HK-2 (cell line): ENCODE measurements around the gene TPRG1L.
"Not testable (repeated sequence)": the region's sequence is repeated elsewhere in the genome, so short reads cannot be mapped to it uniquely, and the experiment has no call there.

ENCODE experiments used
- DNase-seq: peaks from one replicate; pipeline ENCODE4 v3.0.0-alpha.2; 2018; ENCODE audit not compliant: unreplicated experiment

Gene TPRG1L

GRCh38 chr1:3609016-3609768, 15.6 kb upstream of the TPRG1L start:
- DNase-seq = no peak

- no peak for DNase-seq
Measured at GRCh38 chr1:3609769-3610526, 14.9 kb upstream of the TPRG1L start.

DNA sequence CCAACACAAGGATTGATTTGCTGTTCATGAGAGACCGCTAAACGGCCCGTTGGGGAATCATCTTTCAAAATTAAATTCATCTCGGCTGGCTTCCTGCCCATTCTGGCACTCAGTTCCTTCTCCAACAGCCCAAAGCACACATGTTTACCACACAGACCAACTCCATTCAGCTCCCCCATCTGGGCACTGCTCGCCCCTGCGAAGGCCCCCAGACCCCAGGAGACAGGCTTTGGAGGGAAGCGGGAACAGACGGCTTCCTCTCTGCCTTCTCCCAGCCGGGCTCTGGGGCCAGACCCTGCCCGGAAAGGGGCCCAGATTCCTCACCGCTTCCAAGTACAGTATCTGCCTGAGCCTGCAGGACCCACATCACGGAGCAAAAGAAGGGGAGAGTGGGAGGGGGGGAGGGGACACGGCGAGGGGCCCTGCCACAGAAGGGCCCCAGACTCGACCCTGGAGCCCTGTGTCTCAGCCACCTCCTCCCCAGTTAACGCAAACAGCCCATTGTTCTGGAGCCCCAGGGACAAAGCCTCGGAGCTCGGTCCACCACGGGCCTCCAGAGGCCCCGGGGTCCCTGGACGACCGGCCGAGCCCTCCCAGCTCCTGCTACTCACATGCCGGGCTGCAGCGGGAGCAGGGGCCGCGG, 14.2 kb upstream of the TPRG1L start:
- no peak for DNase-seq

DNA sequence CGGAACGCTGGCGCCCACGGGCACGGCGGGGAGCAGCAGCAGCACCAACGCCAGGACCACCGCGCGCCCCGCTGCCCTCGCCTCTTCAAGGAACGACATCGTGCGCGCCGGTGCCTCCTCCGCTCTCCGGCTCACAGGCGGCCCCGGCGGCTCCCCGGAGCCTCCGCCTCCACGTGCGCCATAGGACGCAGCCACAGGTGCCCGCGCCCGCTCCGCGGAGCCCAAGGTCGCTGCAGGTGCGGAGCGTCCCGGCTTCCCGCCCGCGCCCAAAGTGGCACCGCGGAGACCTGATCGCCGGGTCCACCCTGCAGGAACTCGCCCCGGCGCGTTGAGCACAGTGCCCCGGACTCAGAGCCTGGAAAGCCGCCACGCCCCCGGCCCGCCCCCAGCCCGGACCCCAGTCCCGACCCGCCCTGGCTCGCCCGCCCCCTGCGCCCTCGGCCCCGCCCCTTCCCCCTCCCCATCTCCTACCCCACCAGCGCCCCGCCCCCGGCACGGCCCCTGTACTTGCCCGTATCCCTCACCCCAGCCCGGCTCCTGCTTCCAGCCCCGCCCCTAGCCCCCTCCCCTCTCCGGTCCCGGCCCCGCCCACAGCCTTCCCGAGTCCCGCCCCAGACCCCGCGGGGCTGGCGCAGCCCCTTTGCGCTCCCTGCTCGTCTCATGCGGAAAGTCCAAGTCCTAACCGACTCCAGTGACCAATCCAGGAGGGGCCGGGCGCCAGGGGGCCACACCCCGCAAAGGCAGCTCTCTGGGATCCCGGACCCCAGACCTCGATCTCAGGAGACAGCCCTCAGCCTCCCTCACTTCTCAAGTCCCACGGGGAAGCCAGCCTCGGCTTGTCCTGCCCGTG, 13.4 kb upstream of the TPRG1L start, which contains the start of gene MEGF6:
MEGF6 (minus strand) TSS at position 339 of the 850 bp plus-strand sequence; CDS start at position 99, 240 bp downstream.
- DNase-seq = peak; percentile 24

DNA sequence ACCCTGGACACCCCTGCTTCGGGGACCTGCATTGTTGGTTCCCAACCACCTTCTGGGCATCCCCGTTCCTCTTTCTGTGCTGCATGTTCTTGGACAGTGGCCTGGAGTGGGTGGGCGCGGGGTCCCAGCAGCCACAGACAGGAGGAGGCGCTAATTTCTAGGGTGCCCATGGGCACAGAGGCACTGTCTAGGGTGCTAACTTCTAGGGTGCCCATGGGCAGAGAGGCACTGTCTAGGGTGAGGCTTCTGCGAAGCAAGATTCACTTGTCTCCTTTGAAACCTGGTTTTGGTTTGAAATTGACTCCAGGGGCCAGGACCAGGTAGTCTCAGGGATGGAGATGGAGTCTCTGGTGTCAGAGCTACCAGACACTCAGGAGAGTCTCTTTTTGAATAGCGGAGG, 12.7 kb upstream of the TPRG1L start:
- DNase-seq = no peak

- DNase-seq = no peak
Measured at GRCh38 chr1:3614755-3615742, 9.8 kb upstream of the TPRG1L start.

DNA sequence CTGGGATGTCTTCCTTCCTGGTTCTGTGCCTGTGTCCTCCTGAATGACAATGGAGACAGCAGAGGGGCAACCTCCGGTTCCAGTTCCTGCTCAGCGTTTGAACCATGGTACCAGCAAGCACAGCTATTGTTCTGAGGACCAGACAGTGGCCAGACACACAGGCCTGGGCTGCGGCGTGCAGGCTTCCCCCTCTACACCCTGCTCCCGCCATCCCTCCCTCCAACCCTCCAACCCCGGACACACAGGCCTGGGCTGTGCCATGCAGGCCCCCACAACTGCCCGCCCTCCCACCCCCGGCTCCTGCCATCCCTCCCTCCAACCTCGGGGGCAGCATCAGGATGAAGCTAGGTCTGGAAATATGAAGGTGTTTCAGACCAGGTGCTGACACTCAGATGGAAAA, 8.0 kb upstream of the TPRG1L start:
- no peak for DNase-seq

DNA sequence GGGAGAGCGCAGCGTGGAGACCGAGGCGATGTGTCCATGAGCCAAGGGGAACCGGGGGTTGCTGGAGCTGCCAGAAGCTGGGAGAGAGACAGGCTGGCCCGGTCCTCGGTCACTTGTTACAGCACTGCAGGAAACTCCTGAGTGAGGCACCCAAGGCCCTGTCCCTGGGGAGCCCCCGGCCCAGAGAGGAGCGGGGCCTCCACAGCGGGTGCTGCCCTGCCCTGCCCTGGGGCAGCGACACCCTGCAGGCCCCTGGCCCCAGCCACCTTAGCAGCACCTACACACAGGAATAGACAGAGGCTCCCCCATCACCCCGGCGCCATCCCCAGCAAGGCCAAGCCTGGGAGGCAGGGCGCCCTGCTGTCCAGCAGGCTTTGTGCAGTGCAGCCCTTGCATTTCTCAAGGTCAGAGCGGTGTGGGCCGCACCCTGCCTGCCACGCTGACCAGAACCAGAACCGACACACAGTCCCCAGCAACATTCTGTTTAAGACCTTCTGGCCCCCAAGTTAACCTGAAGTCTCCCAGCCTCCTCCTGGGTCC, 6.9 kb upstream of the TPRG1L start:
- DNase-seq = no peak

DNA sequence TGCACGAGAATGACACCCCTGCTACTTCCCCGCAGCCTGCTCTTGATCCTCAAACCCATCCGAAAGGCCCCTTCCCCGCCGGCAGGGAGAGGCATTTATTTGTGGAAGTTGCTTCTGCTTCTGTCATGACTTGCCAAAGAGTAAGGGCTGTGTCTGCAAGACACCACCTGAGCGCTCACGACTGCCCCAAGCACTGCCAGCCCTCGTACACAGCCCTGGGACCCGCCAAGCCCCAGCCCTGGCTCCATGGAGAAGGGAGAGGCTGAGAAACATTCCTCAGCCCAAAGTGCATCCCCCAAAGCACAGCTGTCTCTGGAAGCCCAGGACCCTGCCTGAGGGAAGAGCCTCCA, 6.3 kb upstream of the TPRG1L start:
- no peak for DNase-seq

DNA sequence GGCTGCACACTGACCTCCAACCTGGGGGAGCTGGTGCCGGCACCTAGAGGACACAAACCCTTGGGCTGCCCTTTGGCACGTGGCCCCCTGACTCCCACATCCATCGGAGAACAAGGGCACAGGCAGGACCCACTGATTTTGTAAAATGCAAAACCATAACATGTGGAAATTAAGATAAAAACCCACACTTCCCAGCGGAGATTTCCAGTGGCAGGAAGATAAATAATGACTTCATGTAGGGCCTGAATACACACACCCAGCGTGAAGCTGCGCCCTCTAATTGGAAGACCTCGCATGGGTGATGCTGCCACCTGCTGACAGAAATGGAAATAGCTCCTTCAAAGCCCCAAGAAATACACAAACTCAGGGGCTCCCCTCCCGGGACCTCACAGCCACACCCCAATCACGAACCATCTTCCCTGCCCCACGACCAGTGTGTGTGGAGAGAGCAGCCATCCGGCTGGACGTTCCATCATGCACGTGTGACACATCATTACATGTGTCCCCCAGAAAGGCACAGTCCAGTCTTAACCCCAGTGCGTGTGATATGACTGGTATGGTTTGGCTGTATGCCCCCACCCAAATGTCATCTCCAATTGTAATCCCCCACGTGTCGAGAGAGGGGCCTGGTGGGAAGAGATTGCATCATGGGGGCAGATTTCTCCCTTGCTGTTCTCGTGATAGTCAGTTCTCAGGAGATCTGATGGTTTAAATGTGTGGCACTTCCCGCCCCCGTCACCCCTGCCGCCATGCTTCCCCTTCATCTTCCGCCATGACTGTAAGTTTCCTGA, 5.7 kb upstream of the TPRG1L start:
- DNase-seq = peak; percentile 61

DNA sequence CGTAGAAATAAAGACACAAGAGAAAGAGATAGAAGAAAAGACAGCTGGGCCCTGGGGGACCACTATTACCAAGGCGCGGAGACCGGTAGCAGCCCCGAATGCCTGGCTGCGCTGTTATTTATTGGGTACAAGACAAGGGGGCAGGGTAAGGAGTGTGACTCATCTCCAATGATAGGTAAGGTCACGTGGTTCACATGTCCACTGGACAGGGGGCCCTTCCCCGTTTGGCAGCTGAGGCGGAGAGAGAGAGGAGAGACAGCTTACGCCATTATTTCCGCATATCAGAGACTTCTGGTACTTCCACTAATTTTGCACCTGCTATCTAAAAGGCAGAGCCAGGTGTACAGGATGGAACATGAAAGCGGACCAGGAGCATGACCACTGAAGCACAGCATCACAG, 4.1 kb upstream of the TPRG1L start:
- no peak for DNase-seq

DNA sequence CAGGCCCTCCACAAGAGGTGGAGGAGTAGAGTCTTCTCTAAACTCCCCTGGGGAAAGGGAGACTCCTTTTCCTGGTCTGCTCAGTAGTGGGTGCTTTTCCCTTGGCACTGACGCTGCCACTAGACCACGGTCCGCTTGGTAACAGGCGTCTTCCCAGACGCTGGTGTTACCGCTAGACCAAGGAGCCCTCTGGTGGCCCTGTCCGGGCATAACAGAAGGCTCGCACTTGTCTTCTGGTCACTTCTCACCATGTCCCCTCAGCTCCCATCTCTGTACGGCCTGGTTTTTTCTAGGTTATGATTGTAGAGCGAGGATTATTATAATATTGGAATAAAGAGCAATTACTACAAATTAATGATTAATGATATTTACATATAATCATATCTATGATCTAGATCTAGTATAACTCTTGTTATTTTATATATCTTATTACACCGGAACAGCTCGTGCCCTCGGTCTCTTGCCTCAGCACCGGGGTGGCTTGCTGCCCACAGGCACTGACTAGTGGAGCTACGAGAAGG, 3.6 kb upstream of the TPRG1L start:
- DNase-seq = peak; percentile 57

DNA sequence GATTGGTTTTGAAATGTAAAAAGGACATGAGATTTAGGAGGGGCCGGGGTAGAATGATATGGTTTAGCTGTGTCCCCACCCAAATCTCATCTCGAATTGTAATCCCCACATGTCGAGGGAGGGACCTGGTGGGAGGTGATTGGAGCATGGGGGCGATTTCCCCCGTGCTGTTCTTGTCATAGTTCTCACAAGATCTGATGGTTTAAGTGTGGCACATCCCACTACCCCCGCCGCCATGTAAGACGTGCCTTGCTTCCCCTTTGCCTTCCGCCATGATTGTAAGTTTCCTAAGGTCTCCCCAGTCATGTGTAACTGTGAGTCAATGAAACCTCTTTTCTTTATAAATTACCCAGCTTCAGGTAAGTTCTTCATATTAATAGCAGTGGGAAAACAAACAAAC, 2.7 kb upstream of the TPRG1L start:
- not testable (repeated sequence) for DNase-seq

DNA sequence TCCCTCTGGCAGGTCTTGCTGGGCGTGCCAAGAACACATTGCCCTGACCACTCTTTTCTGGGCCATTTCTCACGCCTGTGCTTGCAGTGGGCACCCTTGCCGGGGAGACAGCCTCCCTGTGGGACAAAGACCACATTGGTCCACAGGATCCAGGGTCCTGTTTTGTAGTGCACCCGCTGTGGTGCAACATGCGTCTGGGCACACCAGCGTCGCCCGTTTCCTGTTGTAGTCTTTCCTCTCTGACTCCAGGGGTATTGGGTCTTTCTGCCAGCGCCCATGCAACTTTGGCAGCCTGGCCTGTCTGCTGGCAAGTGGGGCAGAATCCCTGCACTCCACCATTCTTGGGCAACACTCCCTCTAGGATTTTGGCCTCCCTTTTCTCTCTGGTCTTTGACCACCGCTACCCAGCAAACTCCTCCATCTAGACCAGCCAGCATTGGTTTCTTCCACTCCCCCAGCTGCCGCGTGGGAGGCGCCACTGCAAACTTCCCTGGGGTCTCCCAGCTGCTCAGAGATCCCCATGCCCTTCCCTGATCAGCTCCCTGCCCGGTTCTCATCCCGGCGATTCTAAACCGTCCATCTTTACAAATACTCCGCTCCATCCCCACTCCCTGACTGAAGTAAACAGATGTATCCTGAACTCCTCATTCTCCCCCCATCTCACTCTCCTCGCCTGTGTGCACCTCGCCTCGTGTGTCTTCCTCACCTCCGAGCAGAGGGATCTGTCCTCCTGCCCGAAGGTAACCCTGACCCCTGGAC, 1.2 kb upstream of the TPRG1L start:
- DNase-seq = no peak

- DNase-seq = no peak
Measured at GRCh38 chr1:3625151-3625907, 514 bp downstream of the TPRG1L start.

GRCh38 chr1:3626025-3626424, 1.2 kb downstream of the TPRG1L start:
- DNase-seq = no peak

DNA sequence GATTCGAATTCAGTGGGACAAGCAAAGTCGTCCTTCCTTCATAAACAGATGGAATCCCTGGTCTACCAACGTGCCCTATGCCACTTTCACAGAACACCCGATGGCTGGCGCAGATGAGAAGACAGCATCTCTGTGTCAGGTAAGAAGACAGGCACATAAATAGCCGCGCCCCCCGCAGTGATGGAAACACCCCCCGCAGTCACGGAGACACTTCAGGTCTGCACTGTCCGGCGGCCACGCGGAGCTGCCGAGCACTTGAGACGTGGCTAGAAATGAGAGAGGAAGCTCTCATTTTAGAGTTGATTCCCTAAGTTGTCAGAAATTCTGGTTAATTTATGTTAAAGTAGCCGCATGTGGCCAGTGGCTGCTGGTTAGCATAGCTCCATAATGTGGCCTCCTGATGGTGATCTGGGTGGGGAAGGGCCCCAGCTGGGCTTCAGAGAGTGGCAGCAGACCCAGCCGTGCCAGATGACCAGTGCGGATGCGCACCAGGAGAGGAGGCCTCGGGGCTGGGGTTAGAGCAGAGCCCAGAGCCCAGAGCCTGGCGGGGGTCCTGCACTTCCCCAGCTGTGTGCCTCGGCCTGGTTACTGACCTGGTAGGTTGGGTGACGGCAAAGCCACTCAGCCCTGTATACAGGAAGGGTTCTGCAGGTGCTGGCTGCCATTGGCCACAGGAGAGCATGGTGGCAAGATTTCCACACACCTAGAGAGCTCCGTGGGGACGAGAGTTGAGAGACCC, 2.9 kb downstream of the TPRG1L start:
- DNase-seq = no peak
